HPDE6-E6E7 (cell line): ENCODE data around the gene HBP1.
"Not testable (repeated sequence)": the region's sequence is repeated elsewhere in the genome, so short reads cannot be mapped to it uniquely, and the experiment has no call there.

Experiments used
- DNase-seq: peaks from one replicate; pipeline ENCODE4 v3.0.0; 2011; ENCODE audit warnings: missing footprints; ENCODE audit errors: extremely low spot score

The HBP1 gene

DNA sequence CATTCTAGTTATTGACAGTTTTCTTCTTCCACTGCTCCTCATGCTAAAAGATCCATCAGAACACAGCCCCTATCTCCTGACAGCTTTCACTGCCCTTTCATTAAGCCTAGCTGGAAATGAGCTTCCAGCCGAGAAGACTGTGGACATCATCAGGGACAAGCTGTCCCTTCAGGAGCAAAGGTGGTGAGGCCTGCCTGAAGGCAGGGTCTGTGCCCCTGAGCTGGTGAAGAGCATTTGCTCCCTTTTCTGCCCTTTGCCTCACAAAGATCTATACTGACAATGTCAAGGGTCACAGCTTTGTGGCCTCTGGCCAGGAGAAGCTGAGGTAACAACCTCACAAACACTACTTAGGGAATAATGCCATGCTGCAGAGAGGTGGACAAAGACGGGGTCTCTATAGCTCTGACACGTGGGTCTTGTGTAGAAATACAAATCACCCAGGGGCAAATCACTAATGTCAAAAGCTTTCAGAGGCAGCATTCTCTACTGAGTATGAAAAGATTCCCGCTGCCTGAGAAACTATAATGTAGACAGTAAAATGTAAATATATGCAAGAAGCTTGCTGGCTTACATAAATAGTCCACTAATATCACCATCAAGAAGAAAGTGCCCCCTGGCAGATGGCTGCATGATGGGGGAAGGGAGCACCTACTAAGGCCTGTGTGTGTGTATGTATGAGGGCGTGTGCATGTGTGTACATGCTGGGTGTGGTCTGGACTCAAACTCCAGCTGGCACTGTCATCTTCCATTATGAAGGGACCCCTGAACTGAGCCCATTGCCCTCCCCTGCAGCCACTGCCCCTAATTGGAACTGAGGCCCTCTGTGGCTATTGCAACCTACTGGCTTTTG, 55.8 kb downstream of the HBP1 start:
- DNase-seq = no peak

DNA sequence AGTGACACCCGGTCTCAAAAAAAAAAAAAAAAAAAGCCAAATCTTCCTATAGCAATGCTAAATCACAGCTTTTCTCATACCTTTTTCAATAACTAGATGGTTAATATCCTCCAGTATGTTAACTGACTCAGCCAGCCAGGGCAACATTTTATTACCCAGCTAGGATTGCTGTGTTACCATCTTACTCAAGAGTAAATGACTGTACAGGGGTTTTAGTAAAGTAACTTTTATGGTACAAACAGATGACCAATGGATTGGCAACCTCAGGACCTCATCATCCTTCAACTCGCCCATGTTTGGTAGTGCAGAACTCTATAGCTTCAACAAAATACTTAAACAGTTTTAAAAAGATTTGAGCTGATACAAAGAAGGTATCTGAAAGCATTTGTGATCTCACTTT, 59.5 kb downstream of the HBP1 start:
- no peak for DNase-seq

- peak; percentile 3 for DNase-seq
Measured at GRCh38 chr7:107230334-107230733, 61.5 kb downstream of the HBP1 start.

GRCh38 chr7:107232568-107233090, 63.8 kb downstream of the HBP1 start:
- DNase-seq = no peak

- DNase-seq = no peak
Measured at GRCh38 chr7:107233174-107233573, 64.4 kb downstream of the HBP1 start.

DNA sequence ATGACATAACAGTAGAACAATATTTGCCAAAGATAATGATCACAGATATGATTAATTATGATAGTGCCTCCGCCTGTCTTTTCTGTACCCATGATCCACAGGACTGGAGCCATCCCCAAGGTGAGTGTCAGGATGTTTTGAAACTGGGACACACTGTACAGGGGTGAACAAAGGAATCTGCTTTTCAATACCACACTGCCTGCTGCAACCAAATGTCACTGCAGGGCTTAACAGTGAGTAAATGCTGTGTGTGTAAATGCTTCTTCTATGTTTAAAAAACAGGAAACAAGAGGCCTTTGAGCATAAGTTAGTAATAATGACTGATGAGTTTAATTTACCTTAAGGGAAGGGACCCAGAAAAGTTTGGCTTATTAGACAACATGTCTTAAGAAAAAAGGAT, 65.2 kb downstream of the HBP1 start:
- no peak for DNase-seq

- DNase-seq = no peak
Measured at GRCh38 chr7:107234436-107234835, 65.6 kb downstream of the HBP1 start.

- no peak for DNase-seq
Measured at GRCh38 chr7:107236862-107237261, 68.1 kb downstream of the HBP1 start.

DNA sequence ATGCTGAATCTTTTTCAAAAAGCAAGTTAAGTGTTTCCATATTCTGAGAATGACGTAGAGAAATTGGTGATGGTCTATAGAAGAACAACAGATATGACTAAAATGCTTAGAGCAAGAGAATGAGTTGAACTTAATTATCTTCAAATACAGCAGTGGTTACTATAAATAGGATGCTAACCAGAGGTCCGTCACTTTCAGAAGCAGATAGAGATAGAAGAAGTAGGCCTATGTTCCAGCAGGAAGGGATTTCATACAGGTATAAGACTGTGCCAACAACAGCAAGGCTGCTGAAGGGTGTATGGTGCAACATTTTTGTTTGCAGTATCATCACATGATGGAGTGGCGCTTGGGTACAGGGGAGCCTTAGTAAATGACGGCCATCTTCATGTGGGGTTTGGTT, 68.6 kb downstream of the HBP1 start:
- DNase-seq = no peak

- no peak for DNase-seq
Measured at GRCh38 chr7:107242267-107242666, 73.5 kb downstream of the HBP1 start.

DNA sequence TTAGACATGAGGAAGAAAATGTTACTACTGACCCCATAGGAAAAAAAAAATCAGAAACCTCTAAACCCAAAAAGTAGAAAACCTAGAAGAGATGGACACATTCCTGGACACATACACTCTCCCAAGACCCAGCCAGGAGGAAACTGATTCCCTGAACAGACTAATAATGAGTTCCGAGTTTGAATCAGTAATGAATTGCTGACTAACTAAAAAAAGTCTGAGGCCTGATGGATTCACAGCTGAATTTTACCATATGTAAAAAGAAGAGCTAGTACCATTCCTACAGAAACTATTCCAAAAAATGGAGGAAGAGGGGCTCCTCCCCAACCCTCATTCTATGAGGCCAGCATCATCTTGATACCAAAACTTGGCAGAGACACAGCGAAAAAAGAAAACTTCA, 75.8 kb downstream of the HBP1 start:
- DNase-seq = no peak

DNA sequence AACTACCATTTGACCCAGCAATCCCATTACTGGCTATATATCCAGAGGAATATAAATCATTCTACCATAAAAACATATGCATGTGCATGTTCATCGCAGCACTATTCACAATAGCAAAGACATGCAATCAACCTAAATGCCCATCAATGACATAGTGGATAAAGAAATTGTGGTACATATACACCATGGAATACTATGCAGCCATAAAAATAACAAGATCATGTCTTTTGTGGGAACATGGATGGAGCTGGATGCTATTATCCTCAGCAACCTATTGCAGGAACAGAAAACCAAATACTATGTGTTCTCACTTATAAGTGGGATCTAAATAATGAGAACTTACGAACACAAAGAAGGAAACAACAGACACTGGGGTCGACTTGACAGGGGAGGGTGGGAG, 78.0 kb downstream of the HBP1 start:
- DNase-seq = not testable (repeated sequence)

- no peak for DNase-seq
Measured at GRCh38 chr7:107248551-107249316, 79.9 kb downstream of the HBP1 start.

DNA sequence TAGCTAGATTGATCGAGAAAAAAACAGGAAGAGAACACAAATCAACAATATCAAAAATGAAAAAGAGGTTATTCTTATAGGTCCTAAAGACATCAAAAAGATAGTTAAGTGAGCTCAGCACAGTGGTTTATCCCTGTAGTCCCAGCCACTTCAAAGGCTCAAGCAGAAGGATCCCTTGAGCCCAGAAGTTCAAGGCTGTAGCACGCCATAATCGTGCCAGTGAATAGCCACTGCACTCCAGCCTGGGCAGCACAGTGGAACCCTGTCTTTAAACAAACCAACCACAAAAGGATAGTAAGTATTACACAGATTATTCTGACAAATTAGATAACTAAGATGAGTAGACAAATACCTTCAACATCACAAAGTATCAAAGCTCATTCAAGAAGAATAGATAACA, 83.2 kb downstream of the HBP1 start:
- no peak for DNase-seq
